HG03280 (cell line): ENCODE data around the gene TAS2R16.
"Not testable (repeated sequence)": the region's sequence is repeated elsewhere in the genome, so short reads cannot be mapped to it uniquely, and the experiment has no call there.

Experiments
- ATAC-seq: cut with Tn5 transposase; IDR thresholded peaks from one replicate; pipeline ENCODE4 v1.9.1; 2021; ENCODE audit warnings: mild to moderate bottlenecking, moderate library complexity; ENCODE audit not compliant: unreplicated experiment

The TAS2R16 gene

DNA sequence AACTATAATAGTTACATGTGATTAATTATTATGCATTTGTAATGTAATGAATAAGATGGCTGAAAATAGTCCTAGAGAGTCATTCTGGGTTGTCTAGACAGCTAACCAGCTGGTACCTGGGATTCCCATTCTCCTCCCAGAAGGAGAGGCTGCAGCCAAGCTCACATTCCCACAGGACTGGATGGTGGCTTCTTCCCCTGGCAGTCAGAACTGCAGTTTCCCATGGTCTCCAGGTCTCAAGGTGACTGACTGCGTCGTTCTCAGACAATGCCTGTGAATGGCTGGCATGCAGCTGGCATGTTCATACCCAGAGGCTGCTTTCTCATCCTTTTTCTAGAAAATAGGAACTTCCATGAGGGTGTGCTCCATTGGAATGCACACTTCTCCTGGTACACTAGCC, 21.3 kb downstream of the TAS2R16 start:
- no peak for ATAC-seq

DNA sequence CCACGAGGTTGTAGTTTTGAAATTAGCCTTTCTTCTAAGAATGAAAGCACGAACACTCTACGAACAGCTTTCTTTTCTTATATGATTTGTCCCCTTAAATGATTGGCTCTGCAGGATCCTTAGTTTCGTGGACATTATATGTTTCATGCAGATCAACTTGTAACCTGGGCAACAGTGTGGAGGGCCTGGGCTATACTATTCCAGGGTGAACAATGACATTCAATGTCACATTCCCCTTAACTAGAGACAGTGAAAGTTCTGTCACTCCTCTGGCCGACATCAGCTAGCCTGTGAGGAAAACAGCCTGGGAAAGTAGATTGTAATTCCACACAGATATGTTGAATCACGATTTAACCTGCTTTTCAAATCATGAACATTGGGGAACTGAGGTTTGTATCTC, 23.4 kb downstream of the TAS2R16 start:
- no peak for ATAC-seq

DNA sequence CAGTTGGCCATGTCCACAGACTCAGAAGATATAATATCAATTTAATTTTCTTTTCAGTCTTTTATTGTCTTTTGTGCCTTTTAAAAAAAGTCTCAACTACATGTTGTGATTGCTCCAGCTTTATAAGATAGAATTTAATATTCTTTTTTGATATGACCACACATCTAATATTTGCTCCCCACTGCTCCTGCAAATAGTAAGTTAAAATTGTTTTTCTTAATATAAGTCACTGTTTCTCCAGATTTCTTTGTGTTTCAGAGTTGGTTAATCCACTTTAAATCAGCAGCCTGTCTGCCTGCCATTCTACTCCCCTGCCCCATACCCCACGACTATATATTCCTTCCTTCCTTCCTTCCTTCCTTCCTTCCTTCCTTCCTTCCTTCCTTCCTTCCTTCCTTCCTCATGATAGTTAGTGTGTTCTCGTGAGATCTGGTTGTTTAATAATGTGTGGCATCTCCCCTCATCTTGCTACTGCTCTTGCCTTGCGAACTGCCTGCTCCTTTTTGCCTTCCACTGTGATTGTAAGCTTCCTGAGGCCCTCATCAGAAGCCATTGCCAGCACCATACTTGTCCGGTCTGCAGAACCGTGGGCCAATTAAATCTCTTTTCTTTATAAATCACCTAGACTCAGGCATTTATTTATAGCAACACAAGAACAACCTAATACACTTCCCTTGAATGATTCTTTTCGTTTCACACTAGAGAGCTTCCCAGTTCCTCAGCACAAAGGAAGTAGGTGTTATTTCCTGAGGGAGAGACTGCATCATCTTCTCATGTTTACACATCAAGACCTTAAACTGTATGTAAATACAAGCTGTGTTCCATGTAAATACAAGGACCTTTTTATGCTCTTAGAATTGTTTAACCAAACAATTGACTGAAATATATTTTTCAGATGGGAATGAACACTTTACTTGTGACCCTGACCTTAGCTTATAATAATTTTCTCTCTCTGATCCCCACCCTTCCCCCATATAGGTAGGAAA, 24.5 kb downstream of the TAS2R16 start:
- ATAC-seq = no peak

DNA sequence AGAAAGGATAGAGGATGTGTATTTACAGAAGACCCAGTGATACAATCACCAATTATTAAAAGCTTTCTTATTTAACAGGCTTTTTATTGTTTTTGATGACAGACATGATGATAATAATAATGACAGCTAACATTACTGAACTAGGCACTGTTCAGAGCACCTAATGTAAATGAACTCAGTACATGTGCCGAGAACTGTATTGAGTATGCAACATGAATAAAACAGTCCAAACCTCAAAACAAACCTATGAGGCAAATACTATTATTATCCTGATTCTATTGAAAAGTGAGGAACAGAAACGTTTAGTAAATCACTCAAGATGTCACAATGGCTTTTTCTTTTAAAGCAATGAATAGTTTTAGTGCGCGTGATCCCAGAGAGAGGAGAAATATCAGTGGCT, 27.1 kb downstream of the TAS2R16 start:
- ATAC-seq = no peak

DNA sequence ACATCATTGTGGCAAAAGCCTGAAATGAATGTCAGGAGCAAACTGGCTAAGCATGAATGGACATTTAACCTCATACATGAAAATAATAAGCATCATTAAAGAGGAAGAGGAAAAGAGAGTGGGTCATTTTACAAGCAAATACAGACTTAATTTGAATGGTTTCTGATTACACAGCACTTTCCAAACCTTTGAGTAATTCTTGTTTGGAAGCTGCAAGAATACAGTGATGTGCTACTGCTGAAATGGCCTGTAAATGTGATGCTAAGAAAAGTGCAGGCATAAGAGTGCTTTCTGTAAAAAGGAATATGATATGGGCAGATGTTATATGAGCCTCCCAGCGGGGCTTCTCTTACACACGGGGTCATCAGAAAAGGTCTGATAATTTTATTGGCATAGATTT, 30.2 kb downstream of the TAS2R16 start:
- no peak for ATAC-seq

DNA sequence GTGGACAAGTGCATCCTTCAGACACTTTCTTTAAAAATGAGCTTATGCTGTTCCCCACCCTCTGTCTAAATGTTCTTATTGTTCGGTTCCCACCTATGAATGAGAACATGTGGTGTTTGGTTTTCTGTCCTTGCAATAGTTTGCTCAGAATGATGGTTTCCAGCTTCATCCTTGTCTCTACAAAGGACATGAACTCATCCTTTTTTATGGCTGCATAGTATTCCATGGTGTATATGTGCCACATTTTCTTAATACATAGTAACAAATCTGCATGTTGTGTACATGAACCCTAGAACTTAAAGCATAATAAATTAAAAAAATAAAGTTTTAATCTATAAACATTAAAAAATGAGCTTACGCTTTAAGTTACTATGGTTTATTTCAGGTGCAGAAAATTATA, 41.8 kb downstream of the TAS2R16 start:
- ATAC-seq = not testable (repeated sequence)

DNA sequence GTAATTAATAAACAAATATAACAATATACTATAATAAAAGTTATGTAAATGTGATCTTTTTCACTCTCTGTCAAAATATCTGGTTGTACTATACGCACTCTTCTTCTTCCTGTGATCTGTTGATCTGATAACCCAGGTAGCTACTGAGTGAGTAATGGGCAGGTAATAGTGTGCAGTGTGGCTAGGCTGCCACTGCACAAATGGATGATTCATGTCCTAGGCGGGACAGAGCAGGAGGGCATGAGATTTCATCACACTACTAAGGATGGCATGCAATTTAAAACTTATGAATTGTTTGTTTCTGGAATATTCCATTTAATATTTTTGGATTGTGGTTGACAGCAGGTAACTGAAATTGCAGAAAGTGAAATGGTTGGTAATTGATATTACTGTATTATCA, 44.5 kb downstream of the TAS2R16 start:
- no peak for ATAC-seq

DNA sequence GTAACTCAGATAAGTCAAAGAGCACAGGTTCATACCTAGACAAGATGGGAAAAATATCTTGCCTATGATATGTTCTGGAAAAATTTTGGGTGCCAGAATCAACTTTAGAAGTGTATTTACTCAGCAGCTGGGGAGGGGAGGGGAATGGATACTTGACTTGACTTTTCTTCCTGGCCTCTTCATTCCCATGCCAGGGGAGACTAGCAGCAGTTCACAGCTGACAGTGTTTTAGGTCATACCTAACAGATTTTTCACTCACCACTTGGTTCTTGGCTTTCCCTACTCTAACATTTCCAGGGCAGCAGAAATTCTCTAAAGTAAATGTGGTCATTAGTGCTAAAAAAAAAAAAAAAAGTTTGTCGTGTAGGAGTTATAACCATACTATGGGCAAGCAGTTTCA, 46.3 kb downstream of the TAS2R16 start:
- ATAC-seq = no peak
